ENCODE results near the gene SLC30A7.

SLC30A7 gene

GRCh38 chr1:100995198-100995988, 99.5 kb downstream of the SLC30A7 start:
- TF ChIP-seq SIN3A (IDR thresholded peaks at IDR 0.05; ENCODE audit: borderline replicate concordance, insufficient read depth, low read length) (no peak), TAF1 (IDR thresholded peaks at IDR 0.05; ENCODE audit: borderline replicate concordance, insufficient read depth, low read length) (no peak), FOXP2 (optimal IDR thresholded peaks at IDR 0.05; ENCODE audit: borderline replicate concordance, extremely low read depth, extremely low read length, insufficient read depth) (no peak), REST (IDR thresholded peaks at IDR 0.05; ENCODE audit: insufficient read depth in 1 of 2, low read depth in 2 of 2, low read length in 2 of 2) (no peak), POLR2AphosphoS5 (IDR thresholded peaks at IDR 0.05; ENCODE audit: low read depth, low read length) (no peak)

GRCh38 chr1:100998426-100998825, 102.5 kb downstream of the SLC30A7 start:
- no peak for TF ChIP-seq SIN3A (IDR thresholded peaks at IDR 0.05; ENCODE audit: borderline replicate concordance, insufficient read depth, low read length)
- TF ChIP-seq POLR2AphosphoS5 (IDR thresholded peaks at IDR 0.05; ENCODE audit: low read depth, low read length) = no peak
- TF ChIP-seq REST (IDR thresholded peaks at IDR 0.05; ENCODE audit: insufficient read depth in 1 of 2, low read depth in 2 of 2, low read length in 2 of 2) = no peak
- TF ChIP-seq TAF1 (IDR thresholded peaks at IDR 0.05; ENCODE audit: borderline replicate concordance, insufficient read depth, low read length) = no peak
- TF ChIP-seq FOXP2 (optimal IDR thresholded peaks at IDR 0.05; ENCODE audit: borderline replicate concordance, extremely low read depth, extremely low read length, insufficient read depth) = no peak

- TF ChIP-seq SIN3A (IDR thresholded peaks at IDR 0.05; ENCODE audit: borderline replicate concordance, insufficient read depth, low read length) = no peak
- TF ChIP-seq TAF1 (IDR thresholded peaks at IDR 0.05; ENCODE audit: borderline replicate concordance, insufficient read depth, low read length) = no peak
- TF ChIP-seq POLR2AphosphoS5 (IDR thresholded peaks at IDR 0.05; ENCODE audit: low read depth, low read length) = no peak
- no peak for TF ChIP-seq FOXP2 (optimal IDR thresholded peaks at IDR 0.05; ENCODE audit: borderline replicate concordance, extremely low read depth, extremely low read length, insufficient read depth)
- TF ChIP-seq REST (IDR thresholded peaks at IDR 0.05; ENCODE audit: insufficient read depth in 1 of 2, low read depth in 2 of 2, low read length in 2 of 2) = no peak
Observed at GRCh38 chr1:101000131-101000873, 104.4 kb downstream of the SLC30A7 start.

- TF ChIP-seq TAF1 (IDR thresholded peaks at IDR 0.05; ENCODE audit: borderline replicate concordance, insufficient read depth, low read length) (no peak), SIN3A (IDR thresholded peaks at IDR 0.05; ENCODE audit: borderline replicate concordance, insufficient read depth, low read length) (no peak), POLR2AphosphoS5 (IDR thresholded peaks at IDR 0.05; ENCODE audit: low read depth, low read length) (no peak), FOXP2 (optimal IDR thresholded peaks at IDR 0.05; ENCODE audit: borderline replicate concordance, extremely low read depth, extremely low read length, insufficient read depth) (no peak), REST (IDR thresholded peaks at IDR 0.05; ENCODE audit: insufficient read depth in 1 of 2, low read depth in 2 of 2, low read length in 2 of 2) (no peak)
Observed at GRCh38 chr1:101002551-101002950, 106.7 kb downstream of the SLC30A7 start.

Measured in PFSK-1 (cell line).